HFF-Myc (cell line): ENCODE results near the gene AP2M1.

ENCODE experiments used
- DNase-seq: peaks from one replicate; pipeline ENCODE4 v3.0.0-alpha.2; 2011; ENCODE audit warnings: low read depth; ENCODE audit errors: extremely low read depth
- H3K4me3 ChIP-seq: replicated peaks from 2 replicates; pipeline ENCODE4 v1.5.1; 2011; ENCODE audit warnings: low read depth, mild to moderate bottlenecking, control low read depth, low read length
- TF ChIP-seq, protein P1 (sequence below): IDR thresholded peaks from 2 replicates; pipeline ENCODE4 v1.5.1; 2012; ENCODE audit warnings: mild to moderate bottlenecking, low read depth, low read length, control low read depth; ENCODE audit errors: missing control alignments

The AP2M1 gene

GRCh38 chr3:184165543-184165942, 9.1 kb upstream of the AP2M1 start:
- no peak for DNase-seq
- TF ChIP-seq, protein P1, sequence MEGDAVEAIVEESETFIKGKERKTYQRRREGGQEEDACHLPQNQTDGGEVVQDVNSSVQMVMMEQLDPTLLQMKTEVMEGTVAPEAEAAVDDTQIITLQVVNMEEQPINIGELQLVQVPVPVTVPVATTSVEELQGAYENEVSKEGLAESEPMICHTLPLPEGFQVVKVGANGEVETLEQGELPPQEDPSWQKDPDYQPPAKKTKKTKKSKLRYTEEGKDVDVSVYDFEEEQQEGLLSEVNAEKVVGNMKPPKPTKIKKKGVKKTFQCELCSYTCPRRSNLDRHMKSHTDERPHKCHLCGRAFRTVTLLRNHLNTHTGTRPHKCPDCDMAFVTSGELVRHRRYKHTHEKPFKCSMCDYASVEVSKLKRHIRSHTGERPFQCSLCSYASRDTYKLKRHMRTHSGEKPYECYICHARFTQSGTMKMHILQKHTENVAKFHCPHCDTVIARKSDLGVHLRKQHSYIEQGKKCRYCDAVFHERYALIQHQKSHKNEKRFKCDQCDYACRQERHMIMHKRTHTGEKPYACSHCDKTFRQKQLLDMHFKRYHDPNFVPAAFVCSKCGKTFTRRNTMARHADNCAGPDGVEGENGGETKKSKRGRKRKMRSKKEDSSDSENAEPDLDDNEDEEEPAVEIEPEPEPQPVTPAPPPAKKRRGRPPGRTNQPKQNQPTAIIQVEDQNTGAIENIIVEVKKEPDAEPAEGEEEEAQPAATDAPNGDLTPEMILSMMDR: no peak
- no peak overlapping the region for H3K4me3 ChIP-seq

GRCh38 chr3:184166671-184167070, 8.0 kb upstream of the AP2M1 start:
- TF ChIP-seq, protein P1: no peak
- DNase-seq: no peak
- no peak overlapping the region for H3K4me3 ChIP-seq

GRCh38 chr3:184167786-184168185, 6.9 kb upstream of the AP2M1 start:
- TF ChIP-seq, protein P1: no peak
- no peak for DNase-seq
- no peak overlapping the region for H3K4me3 ChIP-seq

DNA sequence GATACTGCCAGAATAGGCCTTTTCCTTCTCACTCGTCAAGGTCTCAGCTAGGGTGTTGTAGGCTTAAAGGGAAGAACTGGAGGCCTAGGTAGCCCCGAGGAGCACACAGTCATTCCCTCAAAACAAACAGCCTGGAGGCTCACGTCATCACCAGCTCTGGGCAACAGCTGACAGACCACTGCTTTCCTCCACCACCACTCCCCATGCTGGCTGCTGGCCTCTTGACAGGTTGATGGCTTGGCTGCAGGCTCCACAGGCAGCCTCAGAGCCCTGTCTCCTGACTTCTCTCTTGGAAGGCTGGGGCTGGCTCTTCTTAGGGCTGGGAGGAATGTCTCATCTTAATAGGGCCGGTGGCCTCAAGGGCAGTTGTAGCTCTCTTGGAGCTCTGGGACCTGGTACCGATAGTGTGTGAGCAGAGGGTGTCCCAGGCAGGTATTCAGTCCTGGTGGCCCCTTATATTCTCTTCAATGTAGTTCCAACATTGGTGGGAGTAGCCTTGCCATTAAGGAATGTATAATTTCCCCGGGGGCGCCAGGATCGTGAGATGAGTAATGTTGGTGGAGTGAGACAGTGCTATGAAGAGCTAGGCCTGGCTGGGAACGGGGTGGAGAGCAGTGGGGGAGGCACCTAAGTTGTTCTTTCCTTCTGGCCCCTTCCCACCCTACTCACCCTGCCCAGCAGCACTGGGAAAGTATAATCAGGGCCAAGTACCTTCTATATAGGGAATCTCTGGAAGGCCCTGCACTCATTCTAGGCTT, 6.1 kb upstream of the AP2M1 start:
- H3K4me3 ChIP-seq: no peak overlapping the region
- TF ChIP-seq, protein P1: no peak

GRCh38 chr3:184169896-184170875, 4.5 kb upstream of the AP2M1 start:
- H3K4me3 ChIP-seq: no peak overlapping the region
- TF ChIP-seq, protein P1: no peak
- DNase-seq: no peak

More for the DNA sequence above, 6.1 kb upstream of the AP2M1 start:
- no peak for DNase-seq

- TF ChIP-seq, protein P1: no peak
- DNase-seq: no peak
Observed at GRCh38 chr3:184171562-184171961, 3.1 kb upstream of the AP2M1 start.

More at GRCh38 chr3:184171562-184171961, 3.1 kb upstream of the AP2M1 start:
- H3K4me3 ChIP-seq: no peak overlapping the region
